Ishikawa (cell line): ENCODE results near the gene IPO13.

ENCODE experiments used
- CEBPB ChIP-seq: IDR thresholded peaks from 2 replicates; pipeline ENCODE4 v1.6.1; 2012
- CREB1 ChIP-seq: IDR thresholded peaks from 2 replicates; pipeline ENCODE4 v1.6.1; 2012; ENCODE audit warnings: low read depth
- EGR1 ChIP-seq: IDR thresholded peaks from 2 replicates; pipeline ENCODE4 v1.6.1; 2012
- EP300 ChIP-seq: IDR thresholded peaks from 2 replicates; pipeline ENCODE4 v1.6.1; 2012; ENCODE audit warnings: borderline replicate concordance
- MAX ChIP-seq: IDR thresholded peaks from 2 replicates; pipeline ENCODE4 v1.6.1; 2012
- RAD21 ChIP-seq: IDR thresholded peaks from 2 replicates; pipeline ENCODE4 v1.6.1; 2012; ENCODE audit warnings: low read depth
- TAF1 ChIP-seq: IDR thresholded peaks from 2 replicates; pipeline ENCODE4 v1.6.1; 2012; ENCODE audit warnings: low read depth, mild to moderate bottlenecking
- TCF12 ChIP-seq: IDR thresholded peaks from 2 replicates; pipeline ENCODE4 v1.6.1; 2012; ENCODE audit warnings: low read depth
- USF1 ChIP-seq: IDR thresholded peaks from 2 replicates; pipeline ENCODE4 v1.6.1; 2012
- YY1 ChIP-seq: IDR thresholded peaks from 2 replicates; pipeline ENCODE4 v1.6.1; 2012; ENCODE audit warnings: low read depth
- TF ChIP-seq, protein P1 (sequence below): IDR thresholded peaks from 2 replicates; pipeline ENCODE4 v1.6.1; 2012; ENCODE audit warnings: low read depth, mild to moderate bottlenecking

- TF ChIP-seq RAD21 (no peak), TCF12 (no peak), YY1 (no peak), MAX (no peak; the same call in 1 of the 2 replicates), TAF1 (no peak), EP300 (no peak), CEBPB (no peak), CREB1 (no peak), EGR1 (no peak), USF1 (no peak)
- TF ChIP-seq, protein P1, sequence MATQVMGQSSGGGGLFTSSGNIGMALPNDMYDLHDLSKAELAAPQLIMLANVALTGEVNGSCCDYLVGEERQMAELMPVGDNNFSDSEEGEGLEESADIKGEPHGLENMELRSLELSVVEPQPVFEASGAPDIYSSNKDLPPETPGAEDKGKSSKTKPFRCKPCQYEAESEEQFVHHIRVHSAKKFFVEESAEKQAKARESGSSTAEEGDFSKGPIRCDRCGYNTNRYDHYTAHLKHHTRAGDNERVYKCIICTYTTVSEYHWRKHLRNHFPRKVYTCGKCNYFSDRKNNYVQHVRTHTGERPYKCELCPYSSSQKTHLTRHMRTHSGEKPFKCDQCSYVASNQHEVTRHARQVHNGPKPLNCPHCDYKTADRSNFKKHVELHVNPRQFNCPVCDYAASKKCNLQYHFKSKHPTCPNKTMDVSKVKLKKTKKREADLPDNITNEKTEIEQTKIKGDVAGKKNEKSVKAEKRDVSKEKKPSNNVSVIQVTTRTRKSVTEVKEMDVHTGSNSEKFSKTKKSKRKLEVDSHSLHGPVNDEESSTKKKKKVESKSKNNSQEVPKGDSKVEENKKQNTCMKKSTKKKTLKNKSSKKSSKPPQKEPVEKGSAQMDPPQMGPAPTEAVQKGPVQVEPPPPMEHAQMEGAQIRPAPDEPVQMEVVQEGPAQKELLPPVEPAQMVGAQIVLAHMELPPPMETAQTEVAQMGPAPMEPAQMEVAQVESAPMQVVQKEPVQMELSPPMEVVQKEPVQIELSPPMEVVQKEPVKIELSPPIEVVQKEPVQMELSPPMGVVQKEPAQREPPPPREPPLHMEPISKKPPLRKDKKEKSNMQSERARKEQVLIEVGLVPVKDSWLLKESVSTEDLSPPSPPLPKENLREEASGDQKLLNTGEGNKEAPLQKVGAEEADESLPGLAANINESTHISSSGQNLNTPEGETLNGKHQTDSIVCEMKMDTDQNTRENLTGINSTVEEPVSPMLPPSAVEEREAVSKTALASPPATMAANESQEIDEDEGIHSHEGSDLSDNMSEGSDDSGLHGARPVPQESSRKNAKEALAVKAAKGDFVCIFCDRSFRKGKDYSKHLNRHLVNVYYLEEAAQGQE = no peak
These were observed 10.2 kb upstream of the IPO13 start for GRCh38 chr1:43936431-43937151.
